AG20443 (cell line): ENCODE data around the gene TMEM44.

Experiments
- DNase-seq: peaks from one replicate; pipeline ENCODE4 v3.0.0; 2012; ENCODE audit warnings: low spot score, mixed read lengths

Gene TMEM44

GRCh38 chr3:194579091-194579606, 54.1 kb downstream of the TMEM44 start:
- DNase-seq: peak; percentile 29

- peak; percentile 88 for DNase-seq
Observed at GRCh38 chr3:194577986-194578905, 55.0 kb downstream of the TMEM44 start.

- peak; percentile 69 for DNase-seq
Observed at GRCh38 chr3:194575484-194576210, 57.6 kb downstream of the TMEM44 start.

- DNase-seq: peak; percentile 34
Observed at GRCh38 chr3:194574639-194575483, 58.4 kb downstream of the TMEM44 start.

- peak; percentile 43 for DNase-seq
Observed at GRCh38 chr3:194573680-194574437, 59.4 kb downstream of the TMEM44 start.

GRCh38 chr3:194572944-194573491, 60.2 kb downstream of the TMEM44 start:
- DNase-seq: no peak

- DNase-seq: peak; percentile 88
Observed at GRCh38 chr3:194572143-194572789, 61.0 kb downstream of the TMEM44 start.

- no peak for DNase-seq
Observed at GRCh38 chr3:194571491-194572142, 61.6 kb downstream of the TMEM44 start.

- no peak for DNase-seq
Observed at GRCh38 chr3:194570898-194571297, 62.3 kb downstream of the TMEM44 start.

GRCh38 chr3:194570235-194570634, 63.0 kb downstream of the TMEM44 start:
- no peak for DNase-seq

- DNase-seq: no peak
Observed at GRCh38 chr3:194569252-194569651, 64.0 kb downstream of the TMEM44 start.

GRCh38 chr3:194565597-194566190, 67.5 kb downstream of the TMEM44 start:
- DNase-seq: peak; percentile 64

- DNase-seq: no peak
Observed at GRCh38 chr3:194562986-194563385, 70.2 kb downstream of the TMEM44 start.

- DNase-seq: peak; percentile 32
Observed at GRCh38 chr3:194561306-194561974, 71.8 kb downstream of the TMEM44 start.

GRCh38 chr3:194560047-194560446, 73.2 kb downstream of the TMEM44 start:
- DNase-seq: no peak

- DNase-seq: no peak
Observed at GRCh38 chr3:194559530-194559929, 73.7 kb downstream of the TMEM44 start.

- DNase-seq: peak; percentile 16
Observed at GRCh38 chr3:194556086-194557056, 76.8 kb downstream of the TMEM44 start.
